ENCODE results near the gene IRS1.

Gene IRS1

DNA sequence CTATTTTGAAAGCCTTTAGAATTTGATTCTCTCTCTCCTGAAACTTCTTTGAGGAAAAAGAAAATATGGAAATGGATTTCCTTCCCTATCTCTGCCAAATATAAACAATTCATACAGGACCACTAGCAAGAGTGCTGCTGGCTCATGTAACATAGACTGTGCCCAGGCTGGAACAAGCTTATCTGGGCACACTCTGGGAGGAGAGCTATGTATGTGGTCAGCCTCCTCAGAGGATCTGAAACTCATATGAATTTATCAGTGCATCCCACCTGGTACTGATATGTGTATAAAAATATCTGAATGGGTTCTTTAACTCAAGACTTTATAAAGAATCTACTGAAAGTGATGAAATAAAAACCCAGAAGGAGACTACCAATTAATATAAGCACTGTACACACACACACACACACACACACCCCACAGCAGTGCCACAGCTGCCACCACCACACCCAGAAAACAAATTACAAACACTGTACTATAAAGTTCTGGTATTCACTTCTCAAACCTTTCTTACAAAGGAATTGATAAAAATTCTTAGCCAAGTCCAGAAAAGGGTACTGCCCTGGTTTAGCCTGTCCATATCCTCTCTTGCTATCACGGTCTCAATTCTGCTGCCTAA, 115.6 kb downstream of the IRS1 start:
- DNase-seq, result no peak

- no peak for DNase-seq
These were observed 116.4 kb downstream of the IRS1 start for GRCh38 chr2:226683196-226683595.
